GM12801 (cell line): ENCODE results near the gene CPNE2.

ENCODE experiments used
- TF ChIP-seq, protein P1 (sequence below): IDR thresholded peaks from one replicate; pipeline ENCODE4 v1.5.1; 2011; ENCODE audit warnings: control low read depth; ENCODE audit not compliant: insufficient read length; ENCODE audit errors: extremely low read depth

CPNE2 gene

DNA sequence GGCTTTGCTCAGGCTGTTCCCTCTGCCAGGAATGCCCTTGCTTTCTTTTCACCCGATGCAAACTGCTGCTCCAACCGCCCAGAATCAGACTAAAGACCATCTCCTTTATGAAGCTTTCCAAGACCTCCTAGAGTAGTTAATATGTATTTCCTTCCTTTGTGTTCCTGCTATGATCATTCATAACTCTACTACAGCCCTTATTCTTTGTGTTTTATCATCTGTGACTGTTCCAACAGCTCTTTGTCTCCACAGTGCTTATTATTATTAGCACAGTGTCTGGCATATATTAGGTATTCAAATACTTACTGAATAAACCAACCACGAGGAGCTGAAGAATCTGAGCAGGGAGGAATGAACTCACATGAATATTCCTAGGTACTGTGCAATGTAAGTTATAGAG lies 85.8 kb downstream of the CPNE2 start:
- TF ChIP-seq, protein P1, sequence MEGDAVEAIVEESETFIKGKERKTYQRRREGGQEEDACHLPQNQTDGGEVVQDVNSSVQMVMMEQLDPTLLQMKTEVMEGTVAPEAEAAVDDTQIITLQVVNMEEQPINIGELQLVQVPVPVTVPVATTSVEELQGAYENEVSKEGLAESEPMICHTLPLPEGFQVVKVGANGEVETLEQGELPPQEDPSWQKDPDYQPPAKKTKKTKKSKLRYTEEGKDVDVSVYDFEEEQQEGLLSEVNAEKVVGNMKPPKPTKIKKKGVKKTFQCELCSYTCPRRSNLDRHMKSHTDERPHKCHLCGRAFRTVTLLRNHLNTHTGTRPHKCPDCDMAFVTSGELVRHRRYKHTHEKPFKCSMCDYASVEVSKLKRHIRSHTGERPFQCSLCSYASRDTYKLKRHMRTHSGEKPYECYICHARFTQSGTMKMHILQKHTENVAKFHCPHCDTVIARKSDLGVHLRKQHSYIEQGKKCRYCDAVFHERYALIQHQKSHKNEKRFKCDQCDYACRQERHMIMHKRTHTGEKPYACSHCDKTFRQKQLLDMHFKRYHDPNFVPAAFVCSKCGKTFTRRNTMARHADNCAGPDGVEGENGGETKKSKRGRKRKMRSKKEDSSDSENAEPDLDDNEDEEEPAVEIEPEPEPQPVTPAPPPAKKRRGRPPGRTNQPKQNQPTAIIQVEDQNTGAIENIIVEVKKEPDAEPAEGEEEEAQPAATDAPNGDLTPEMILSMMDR = no peak

DNA sequence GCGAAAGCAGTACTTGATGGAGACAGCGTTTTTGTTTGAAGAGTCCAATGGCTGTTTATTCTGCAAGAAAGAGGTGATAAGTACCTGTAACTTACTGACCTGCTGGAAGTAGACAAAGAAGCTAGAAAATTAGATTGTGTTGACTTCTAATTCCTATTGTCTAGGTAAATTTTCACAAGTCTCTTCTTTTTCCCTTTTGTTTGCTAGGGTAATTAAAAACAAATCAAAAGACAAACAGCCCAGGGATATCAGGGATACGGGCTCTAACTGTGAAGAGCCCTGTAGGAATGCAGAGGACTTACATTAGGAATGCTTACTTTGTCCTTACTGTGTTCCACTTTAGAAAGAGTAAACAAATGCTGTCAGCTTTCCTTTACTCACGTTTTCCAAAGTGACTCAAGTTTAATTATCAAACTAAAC lies 86.4 kb downstream of the CPNE2 start:
- TF ChIP-seq, protein P1 = no peak

DNA sequence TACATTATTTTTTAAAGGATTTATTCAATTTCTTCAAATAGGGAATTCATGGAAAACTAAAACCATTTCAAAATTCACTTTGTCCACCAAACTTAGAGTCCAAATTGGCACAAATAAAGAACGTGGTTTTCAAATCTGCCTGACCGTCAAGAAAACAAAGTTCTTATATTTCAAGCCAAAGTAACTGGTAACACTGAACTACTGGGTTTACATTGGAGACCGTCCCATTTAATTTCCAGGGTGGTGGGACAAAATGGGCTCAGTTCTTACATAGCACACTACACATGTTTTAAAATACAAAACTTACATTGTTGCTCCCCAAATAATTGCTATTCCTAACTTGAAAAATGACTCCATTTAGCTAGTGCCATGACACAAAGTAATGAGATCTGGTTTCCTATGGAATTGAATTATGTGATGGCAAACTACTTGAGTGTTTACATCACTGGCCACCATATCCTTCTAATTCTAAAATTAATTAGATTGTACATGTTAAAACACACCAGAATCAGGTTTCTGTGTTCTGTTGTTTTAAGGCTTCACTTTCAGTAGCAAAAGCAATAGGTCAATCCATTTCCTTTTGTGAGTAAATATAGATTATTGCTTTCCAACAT lies 86.9 kb downstream of the CPNE2 start:
- TF ChIP-seq, protein P1 = no peak

DNA sequence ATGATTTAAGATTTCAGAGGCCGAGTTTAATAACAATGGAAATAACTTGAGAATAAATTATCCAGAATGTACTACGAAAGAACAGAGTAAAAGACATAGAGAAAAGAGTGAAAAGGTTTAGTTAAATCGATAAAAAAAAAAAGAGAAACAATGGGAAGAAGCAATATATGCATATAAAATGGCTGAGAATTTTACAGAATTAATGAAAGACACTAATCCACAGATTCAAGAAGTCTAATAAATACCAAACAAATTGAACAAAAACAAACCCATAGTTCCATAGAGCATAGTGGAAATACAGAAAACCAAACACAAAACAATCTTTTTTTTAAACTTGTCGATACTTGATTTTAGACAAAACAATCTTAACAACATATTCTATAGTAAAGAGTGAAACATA lies 91.7 kb downstream of the CPNE2 start:
- TF ChIP-seq, protein P1 = no peak

DNA sequence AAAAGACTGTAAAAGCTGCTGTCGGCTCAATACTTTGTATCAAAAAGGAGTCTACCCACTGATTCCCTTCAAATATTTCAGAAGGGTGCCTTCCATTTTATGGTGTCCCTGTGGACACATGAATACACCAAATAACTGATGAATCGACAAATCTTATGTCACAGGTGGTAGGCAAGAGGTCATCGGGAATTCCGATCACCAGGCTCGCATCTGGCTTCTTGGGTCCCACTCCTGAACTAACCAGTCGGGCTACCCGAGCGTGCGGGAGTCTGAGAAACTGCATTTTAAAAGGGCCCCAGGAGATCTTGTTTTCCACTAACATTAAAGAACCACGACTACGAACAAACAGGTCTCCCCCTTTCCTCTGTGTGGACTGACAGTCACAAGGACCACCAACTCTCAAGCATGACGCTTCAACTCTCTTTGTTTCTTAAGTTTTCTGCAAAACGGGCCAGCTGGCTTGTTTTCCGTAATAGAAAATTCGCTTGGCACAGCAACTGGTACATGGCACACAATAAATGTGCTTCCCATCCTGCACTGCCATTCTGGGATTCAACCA lies 92.6 kb downstream of the CPNE2 start:
- TF ChIP-seq, protein P1 = no peak

DNA sequence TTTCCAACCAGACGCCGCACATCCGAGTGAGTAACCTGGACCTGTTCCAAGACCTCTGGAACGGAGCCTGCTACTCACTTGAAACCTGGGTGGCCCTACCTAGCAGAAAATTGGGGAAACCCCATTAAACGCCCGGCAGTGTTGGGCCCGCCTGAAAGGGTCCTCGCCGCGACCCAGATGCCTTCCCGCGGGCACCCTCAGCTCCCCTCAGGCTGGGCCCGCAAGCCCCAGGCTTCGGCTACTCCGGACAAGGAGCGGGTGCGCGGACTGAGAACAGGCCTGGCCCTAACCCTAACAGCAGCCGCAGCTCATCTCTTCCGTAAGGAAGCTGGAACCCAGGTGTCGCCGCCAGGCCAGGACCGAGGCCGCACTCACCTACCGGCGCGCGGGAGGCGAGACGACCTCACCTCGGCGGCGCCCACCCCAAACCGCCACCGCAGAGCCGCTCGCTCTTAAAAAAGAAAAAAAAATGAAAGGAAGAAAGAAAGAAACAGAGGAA lies 93.1 kb downstream of the CPNE2 start:
- TF ChIP-seq, protein P1 = no peak

DNA sequence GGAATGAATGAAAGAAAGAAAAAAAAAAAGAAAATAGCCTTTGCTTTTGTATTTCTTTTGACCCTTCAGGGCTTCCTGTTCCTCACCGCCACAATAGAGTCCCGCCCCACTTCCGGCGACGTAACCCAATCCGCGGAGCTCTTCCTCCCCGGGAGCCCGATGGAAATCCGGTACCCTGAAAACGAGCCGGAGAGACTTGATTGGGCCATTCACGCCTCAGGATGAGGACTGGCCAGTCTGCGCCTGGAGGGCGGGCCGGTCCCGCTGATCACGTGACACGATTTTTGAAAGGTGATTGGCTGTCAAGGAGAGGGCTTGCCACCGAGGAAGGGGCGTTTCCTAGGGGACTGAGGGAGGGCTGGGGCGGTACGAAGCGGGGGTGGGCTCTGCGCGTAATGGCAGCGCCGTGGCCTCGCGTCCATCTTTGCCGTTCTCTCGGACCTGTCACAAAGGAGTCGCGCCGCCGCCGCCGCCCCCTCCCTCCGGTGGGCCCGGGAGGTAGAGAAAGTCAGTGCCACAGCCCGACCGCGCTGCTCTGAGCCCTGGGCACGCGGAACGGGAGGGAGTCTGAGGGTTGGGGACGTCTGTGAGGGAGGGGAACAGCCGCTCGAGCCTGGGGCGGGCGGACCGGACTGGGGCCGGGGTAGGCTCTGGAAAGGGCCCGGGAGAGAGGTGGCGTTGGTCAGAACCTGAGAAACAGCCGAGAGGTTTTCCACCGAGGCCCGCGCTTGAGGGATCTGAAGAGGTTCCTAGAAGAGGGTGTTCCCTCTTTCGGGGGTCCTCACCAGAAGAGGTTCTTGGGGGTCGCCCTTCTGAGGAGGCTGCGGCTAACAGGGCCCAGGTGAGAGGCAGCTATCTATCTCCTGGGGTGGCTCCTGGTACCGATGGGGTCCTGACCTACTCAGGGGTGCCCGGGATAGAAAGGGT lies 93.8 kb downstream of the CPNE2 start, which contains the start of the genes PSME3IP1 and RSPRY1:
Gene PSME3IP1, minus strand, starts transcription at position 95 of the 927 bp plus-strand sequence. CDS start 12,185 bp downstream, outside the sequence.
Gene RSPRY1, plus strand, starts transcription at position 385 of the 927 bp plus-strand sequence. CDS start 18,330 bp downstream, outside the sequence.
- TF ChIP-seq, protein P1 = no peak
